NCI-H345 (cell line): Measurements from ENCODE around the gene CLEC16A.

Source experiments
- DNase-seq: peaks from one replicate; lab custom pipeline; 2025; lab: John Stamatoyannopoulos, UW

Gene CLEC16A

DNA sequence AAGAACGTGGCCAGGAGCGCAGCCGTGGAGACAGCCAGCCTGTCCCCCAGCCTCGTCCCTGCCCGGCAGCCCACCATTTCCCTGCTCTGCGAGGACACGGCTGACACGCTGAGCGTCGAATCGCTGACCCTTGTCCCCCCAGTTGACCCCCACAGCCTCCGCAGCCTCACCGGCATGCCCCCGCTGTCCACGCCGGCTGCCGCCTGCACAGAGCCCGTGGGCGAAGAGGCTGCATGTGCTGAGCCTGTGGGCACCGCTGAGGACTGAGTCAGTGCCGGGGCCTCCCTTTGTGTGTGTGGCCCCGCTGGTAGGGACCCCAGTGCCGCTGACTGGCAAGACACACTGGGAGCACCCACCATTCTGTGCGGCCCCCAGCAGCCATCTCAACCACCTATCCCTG, 234.1 kb downstream of the CLEC16A start:
- DNase-seq = no peak

DNA sequence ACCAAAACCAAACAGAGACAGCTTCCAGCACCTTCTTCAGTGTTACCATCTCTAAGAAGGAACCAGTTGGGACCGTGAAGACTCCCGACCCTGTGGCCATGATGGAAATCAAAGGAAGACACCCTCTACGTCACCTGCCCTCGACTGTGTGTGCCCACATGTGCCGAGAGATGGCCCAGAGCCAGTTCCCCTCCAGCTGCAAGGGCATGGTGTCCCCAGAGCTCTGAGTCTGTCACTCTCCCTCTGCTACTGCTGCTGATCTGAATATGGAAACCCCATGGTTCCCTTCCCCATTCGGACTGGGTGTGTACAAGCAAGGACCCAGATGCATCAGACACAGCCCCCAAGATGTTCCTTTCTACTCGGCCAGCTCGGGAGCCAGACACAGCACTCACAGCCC, 235.2 kb downstream of the CLEC16A start:
- DNase-seq = no peak

DNA sequence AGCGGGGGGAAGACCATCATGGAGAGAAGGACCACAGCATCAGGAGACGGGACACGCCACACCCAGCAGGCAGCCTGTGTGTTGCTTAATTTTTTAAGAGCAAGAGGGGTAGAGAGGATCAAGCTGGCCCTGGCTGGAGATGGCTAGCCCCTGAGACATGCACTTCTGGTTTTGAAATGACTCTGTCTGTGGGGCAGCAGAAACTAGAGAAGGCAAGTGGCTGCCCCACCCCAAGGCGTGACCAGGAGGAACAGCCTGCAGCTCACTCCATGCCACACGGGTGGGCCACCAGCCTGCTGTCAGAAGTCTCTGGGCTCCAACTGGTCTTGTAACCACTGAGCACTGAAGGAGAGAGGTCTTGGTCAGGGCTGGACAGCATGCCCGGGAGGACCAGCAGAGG, 236.1 kb downstream of the CLEC16A start:
- DNase-seq = no peak

DNA sequence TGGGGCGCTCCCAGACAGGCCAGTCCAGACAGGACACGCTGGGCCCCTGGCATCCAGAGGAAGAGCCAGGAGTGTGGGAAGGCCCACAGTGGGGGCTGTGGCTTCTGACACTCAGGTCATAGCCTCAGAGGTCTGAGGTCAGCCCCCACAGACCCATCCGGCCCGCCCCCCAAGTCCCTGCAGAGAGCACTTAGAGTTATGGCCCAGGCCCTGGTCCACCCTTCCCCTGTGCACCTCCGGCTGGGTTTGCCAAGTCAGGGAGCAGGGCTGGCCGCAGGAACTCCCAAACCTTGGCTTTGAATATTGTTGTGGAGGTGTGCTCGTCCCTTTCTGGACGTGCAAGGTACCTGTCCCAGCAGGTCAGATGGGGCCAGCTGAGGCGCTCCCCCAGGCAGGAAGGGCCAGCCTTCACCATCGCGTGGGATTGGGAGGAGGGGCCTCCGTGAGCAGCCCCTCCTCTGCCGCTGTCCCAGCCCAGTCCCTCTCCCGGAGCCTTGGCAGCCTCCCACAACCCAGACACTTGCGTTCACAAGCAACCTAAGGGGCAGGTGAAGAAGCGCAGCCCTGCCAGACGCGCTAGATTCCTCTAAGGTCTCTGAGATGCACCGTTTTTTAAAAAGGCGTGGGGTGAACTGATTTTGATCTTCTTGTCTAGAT, 237.0 kb downstream of the CLEC16A start:
- no peak for DNase-seq

DNA sequence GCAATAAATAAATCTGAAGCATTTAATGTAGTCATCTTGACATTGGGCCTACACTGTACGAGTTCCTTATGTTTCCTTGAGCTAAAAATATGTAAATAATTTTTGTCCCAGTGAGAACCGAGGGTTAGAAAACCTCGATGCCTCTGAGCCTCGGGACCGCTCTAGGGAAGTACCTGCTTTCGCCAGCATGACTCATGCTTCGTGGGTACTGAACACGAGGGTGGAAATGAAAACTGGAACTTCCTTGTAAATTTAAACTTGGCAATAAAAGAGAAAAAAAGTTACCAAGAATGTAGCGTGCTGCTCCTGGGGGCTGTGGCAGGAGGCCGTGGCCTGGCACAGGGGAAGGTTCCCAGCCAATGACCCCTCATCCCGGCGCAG, 237.5 kb downstream of the CLEC16A start:
- no peak for DNase-seq

DNA sequence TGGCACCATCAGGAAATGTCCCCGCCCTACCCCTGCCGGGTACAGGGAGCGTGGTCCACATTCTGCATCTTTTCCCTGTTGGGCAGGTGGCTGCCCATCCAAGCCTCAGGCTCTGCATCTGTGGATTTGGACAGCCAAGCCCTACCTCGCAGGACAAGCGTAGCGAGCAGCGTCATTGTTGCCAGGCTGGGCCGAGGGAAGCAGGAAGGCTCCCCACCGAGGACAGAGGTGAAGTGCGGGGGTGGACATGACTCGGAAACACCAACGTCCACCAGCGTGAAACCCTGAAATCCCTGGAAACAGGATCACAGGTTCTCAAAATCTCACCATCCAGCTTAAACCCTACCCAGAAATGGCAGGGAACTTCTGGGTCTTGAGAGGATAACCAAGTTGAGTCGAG, 238.0 kb downstream of the CLEC16A start:
- DNase-seq = no peak

DNA sequence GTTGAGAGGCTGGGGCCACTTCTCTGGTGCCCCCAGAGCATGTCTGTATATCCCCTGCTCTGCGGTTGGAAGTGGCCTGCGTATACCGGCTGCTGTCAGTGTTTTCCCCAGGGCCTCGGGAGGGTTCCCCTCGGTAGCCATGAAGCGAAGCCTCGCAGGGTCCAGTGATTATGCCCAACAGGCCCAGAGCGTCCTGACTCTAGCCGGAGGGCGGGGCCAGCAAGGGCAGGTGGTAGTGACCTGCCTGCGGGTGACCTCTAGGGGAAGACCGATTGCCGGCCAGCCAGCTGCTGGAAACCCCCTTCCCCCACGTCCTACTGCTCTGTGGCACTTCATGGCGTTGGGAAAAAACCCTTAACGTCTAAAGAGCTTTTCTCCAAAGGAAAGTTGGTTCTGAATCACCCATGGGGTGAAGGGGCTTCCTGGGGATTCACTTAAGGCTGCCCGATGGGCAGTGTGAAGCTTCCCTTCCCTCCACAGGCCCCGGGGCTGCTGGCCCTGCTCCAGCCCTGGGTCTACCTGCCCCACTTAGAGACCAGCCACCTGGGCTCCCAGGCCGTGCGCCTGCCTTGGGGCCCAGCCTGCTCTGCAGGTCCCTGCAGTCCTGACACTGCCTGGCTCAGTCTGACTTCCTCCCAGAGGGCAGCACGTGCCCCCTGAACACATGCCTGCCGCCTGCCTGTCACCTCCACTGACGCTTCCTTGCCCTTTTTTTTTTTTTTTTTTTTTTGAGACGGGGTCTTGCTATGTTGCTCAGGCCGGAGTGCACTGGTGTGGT, 238.9 kb downstream of the CLEC16A start:
- no peak for DNase-seq

DNA sequence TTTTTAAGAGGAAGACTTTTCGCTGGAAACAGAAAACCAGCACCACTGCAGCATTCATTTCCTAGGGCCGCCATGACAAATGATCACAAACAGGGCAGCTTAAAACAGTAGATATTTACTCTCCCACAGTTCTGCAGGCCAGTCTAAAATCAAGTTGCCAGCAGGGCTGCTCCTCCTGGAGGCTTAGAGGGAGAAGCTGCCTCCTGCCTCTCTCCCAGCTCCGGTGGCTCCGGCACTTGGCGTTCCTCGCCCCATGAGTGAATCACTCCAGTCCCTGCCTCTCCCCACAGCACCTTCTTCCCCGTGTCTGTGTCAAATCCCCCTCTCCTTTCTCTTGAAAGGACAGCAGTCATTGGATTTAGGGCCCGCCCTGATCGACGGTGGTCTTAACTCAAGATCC, 239.6 kb downstream of the CLEC16A start:
- DNase-seq = no peak

DNA sequence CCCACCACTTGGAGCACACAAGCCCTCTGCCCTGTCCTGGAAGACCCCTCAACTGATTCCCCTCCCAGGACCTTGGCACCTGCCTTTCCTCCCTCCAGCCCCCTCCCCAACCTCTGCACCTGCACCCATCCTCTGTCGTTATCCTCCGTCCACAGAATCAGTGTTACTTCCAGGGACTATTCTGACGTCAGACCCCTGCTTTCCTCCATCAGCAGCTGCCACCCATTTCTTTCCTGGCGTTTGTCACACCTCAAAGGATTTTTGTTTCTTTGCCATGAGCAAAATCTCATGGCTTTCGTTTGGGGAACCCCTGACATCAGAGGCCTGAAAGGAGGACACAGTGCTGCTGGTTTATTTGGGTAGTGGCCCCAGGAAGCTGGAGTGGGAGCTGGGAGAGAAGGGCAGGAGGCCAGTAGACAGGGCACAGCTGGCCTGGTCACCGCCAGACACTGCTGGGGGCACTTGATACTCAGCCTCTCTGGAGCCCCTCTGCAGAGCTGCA, 243.2 kb downstream of the CLEC16A start:
- no peak for DNase-seq

DNA sequence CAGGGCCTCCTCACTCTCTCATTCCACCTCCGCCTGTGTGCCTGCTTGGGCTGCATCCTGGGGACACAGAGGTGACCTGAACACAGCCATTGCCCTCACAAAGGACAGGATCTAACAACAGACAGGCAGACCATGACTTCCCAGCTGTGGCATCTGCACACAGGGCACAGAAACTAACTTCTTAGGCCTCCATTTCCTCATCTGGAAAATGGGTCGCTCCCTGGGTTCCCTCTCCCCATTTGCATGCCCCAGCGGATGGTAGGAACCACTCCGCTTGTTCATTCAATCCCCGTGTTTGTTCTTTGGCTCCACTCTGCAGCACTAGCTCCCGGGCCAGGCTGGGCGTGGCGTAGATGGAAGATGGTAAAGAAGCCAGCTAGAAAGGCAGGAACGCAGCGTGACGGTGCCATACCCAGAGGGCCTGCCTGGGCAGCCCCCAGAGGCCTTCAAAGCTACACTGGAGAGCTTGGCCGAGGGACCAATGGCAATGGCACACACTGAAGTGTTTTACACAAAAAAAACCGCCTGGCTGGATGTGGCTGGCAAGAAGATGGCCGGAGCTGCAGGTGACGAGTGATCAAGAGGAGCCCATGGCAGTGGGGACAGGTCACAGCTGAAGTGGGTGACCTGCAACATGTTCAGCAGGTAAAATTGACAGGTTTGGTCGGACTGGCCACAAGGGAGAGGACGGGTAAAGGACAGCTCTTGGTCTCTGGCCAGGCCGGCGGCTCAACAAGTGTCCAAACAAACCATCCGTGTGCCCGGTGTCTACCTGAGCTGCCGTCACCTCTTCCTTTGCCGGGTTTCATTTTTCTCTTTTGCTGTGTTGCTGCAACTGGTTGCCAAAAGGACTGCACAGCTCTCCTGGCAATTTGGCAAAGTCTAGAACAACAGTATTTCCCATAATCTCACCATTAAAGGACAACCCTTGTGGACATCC, 244.7 kb downstream of the CLEC16A start:
- no peak for DNase-seq

DNA sequence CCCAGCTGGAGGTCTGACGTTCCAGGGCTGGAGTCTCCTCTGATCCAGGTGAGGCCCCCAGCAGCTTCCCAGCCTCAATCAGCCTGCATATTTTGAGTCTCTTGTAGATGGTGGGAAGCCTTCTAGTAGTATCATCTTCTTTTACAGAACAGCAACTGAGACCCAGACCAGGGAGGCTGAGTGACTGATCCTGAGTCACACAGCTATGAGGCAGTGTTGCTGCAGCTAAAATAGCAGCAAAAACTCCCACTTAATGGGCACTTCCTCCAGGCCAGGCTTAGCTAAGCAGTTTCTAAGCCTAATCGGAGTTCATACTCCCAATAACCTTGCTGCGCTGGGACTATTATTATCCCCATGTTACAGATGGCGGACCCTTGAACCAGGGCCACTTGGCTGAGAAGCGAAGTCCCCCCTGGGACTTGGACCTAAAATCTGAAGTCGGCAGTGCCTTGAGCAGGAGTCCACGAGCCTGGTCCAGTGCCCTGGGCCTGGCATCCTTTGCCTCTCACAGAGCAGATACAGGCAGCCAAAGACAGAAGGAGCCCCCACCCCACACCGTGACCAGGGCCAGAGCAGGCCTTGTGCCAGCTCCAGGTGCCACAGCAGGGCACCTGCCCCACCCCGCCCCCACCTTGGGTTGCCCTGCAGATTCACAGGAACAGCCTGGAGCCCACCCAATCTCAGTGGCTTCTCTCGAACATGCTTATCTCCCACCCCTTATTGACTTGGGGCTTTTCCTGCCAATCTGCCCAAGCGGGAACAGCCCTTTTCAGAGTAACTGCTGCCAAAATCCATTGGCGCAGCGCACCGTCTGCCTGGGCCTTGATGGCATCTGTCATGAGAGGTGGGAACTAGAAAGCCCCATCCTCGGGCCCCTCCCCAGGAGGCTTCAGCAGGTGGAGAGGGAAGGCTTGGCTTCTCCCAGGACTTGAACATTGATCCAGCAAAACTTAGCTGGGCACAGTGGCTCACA, 246.5 kb downstream of the CLEC16A start:
- DNase-seq = no peak

DNA sequence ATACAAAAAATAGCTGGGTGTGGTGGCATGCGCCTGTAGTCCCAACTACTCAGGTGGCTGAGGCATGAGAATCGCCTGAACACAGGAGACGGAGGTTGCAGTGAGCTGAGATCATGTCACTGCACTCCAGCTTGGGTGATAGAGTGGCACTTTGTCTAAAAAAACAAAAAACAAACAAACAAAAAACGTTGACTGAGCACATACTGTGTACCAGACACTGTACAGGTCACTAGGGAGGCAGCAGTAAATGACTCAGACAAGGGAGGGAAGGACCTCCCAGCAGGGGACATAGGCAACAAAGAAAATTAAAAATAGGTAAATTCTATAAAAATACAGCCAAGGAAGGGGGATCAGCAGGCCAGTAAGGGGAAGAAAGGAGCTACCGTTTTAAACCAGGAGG, 247.3 kb downstream of the CLEC16A start:
- DNase-seq = no peak

DNA sequence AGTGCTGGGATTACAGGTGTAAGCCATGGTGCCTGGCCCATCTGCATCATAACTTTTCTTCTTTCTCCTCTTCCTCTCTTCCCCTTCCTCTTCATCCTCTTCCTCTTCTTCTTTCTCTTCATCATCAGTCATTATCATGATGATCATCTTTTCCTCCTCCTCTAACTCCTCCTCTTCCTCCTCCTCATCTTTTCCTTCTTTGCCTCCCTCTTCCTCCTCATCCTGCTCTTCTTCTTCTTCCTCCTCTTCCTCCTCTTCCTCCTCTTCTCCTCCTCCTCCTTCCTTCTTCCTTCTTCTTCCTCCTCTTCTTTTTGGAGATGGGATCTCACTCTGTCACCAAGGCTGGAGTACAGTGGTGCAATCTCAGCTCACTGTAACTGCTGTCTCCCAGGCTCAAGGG, 249.1 kb downstream of the CLEC16A start:
- no peak for DNase-seq

DNA sequence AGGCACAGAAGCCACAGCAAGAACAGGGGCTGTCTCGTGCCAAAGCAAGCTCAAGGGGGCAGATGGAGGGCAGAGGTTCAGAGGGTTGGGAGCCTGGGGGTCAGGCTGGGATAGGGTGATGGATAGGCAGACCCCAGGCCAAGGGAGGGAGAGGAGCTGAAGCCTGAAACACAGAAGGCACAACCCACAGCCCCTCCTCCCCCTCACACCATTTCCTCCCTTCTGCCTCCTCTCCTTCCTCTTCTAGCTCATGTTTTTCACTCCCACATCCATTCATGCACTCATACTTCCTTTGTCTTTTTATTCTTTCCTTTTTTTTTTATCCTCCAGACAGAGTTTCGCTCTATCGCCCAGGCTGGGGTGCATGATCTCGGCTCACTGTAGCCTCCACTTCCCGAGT, 250.5 kb downstream of the CLEC16A start:
- DNase-seq = no peak

DNA sequence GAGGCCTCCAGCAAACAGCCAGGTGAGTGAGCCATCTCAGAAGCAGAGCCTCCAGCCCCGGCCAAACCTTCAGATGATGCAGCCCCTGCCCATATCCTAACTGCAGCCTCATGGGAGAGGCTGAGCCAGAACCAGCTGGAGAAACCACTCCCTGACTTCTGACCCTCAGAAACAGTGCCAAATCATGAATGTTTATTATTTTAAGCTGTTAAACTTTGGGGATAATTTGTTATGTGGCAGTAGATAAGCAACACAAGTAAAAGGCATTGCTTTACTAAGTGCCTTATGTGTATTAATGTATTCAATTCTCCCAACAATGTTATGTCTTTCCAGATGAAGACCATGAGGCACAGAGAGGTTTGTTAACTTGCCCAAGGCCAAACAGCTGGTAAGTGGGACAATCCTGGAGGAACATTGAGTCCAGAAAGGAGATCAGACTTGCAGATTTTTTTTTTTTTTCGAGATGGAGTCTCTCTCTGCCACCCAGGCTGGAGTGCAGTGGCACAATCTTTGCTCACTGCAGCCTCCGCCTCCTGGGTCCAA, 252.0 kb downstream of the CLEC16A start:
- no peak for DNase-seq

DNA sequence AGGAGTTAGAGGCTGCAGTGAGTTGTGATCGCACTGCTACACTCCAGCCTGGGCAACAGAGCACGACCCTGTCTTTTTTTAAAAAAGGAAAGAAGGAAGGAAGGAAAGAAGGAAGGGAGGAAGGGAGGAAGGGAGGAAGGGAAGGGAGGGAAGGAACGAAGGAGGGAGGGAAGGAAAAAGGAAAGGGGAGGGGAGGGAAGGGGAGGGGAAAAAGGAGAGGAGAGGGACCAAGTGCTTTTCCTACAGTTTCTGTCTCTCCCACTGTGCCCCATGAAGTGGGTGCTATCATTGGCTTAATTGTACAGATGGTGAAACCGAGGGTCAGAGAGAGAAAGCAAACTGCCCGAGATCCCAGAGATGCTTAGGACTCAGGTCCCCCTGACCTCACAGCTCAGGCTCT, 254.0 kb downstream of the CLEC16A start:
- no peak for DNase-seq

DNA sequence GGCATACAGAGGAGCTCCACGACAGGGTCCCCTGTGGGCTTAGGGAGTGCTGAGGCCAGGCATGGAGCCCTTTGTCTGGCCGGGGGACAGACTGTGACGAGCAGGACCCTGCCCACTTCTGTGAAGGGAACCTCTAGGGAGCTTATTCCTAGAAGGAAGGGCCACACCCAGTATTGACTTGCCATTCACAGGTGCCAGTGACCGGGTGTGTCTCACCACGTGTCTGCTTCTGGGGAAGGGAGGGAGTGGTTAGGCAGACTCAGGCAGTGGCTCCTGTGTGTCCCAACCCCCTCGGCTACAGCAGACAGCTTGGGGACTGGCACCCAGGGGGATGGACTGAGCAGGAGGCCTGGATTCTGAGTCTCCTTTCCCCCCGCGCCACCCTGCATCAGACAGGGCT, 254.5 kb downstream of the CLEC16A start:
- DNase-seq = peak; percentile 15

DNA sequence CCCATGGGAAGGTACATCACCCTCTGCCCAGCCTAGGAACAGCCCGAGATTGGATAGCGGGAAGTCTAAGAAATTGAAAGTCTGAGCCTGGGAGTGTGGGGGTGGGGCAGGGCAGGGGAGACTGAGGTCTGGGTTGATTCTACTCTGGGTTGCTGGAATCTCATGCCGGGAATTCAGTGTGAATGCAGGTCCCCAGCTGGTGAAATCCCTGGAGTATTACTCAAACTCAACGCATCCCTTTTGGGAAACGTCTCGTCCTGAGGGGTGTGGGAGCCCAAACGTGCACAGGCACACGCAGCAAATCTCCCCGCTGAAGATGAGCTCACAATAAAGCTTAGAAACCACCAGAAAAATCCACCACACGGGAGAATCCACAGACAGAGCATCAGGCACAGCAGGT, 256.2 kb downstream of the CLEC16A start:
- no peak for DNase-seq

DNA sequence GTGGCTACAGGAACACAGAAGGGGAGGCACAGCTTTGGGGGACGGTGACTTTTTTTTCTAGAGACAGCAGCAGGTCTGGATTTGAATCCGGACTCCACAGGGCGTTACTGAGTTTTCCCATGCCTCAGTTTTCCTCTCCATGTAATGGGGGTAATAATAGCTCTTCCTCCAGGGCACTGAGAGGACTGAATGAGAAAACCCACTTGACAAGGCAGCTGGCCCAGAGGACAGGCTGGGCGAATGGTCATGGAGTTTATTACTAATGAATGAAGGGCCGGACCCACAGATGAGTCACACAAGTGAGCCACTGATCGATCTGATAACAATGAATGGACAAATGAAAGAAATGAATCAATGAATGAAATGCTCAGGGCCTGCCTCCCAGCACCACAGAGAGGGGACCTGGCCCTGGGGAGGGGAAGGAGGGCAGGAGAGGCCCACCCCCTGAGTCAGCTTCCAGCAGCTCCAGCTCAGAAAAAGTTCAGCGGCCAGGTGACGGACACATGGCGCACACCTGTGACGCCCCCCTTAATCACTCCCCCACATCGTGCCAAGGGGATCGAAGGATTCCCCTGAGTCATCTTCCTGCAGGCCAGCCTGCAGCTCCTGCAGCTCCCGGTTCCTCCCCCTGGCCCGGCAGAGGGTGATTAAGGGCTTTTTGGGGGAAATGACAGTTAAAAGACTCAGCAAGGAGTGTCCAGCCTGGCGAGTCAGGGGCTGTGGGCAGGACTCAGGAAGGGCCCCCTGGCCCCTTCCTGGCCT, 257.3 kb downstream of the CLEC16A start:
- DNase-seq = no peak
